Trophoblast cell (in vitro differentiated cells and primary cell): ENCODE data around the gene FAM227A.
A peak's percentile ranks its signal among the peaks of the same experiment; 100 is the strongest.
"Not testable (repeated sequence)": the region's sequence is repeated elsewhere in the genome, so short reads cannot be mapped to it uniquely, and the experiment has no call there.

Experiments
- DNase-seq, 2 donors: peaks; one replicate each; pipeline ENCODE4 v3.0.0-alpha.2; 2016
- H2AFZ ChIP-seq: 2 replicates; pipeline ENCODE4 v1.6.1; 2013; ENCODE audit warnings: low read length, moderate library complexity, mild to moderate bottlenecking; ENCODE audit not compliant: insufficient read depth, poor library complexity
- H2AK5ac ChIP-seq: 2 replicates; pipeline ENCODE4 v1.6.1; 2013; ENCODE audit warnings: mild to moderate bottlenecking, low read length
- H2BK120ac ChIP-seq: 2 replicates; pipeline ENCODE4 v1.6.1; 2013; ENCODE audit warnings: low read length, mild to moderate bottlenecking, moderate library complexity; ENCODE audit not compliant: insufficient read depth, poor library complexity
- H2BK12ac ChIP-seq: 2 replicates; pipeline ENCODE4 v1.6.1; 2013; ENCODE audit warnings: mild to moderate bottlenecking, low read length, moderate library complexity
- H2BK5ac ChIP-seq: 2 replicates; pipeline ENCODE4 v1.6.1; 2013; ENCODE audit warnings: low read length, low read depth, moderate library complexity, mild to moderate bottlenecking; ENCODE audit not compliant: poor library complexity
- H3K14ac ChIP-seq: 2 replicates; pipeline ENCODE4 v1.6.1; 2013; ENCODE audit warnings: mild to moderate bottlenecking, low read length
- H3K18ac ChIP-seq: 2 replicates; pipeline ENCODE4 v1.6.1; 2013; ENCODE audit warnings: mild to moderate bottlenecking, low read length
- H3K23ac ChIP-seq: 2 replicates; pipeline ENCODE4 v1.6.1; 2013; ENCODE audit warnings: low read length
- H3K27ac ChIP-seq: 2 replicates; pipeline ENCODE4 v1.5.1; 2013; ENCODE audit warnings: low read depth, mild to moderate bottlenecking, inconsistent platforms, low read length, moderate library complexity
- H3K27me3 ChIP-seq: 2 replicates; pipeline ENCODE4 v1.6.1; 2013; ENCODE audit warnings: inconsistent platforms, mild to moderate bottlenecking, low read length, moderate library complexity; ENCODE audit not compliant: insufficient read depth
- H3K36me3 ChIP-seq, 2 experiments: 1 replicate in 1 of 2; 2 replicates in 1 of 2; pipeline ENCODE4 v1.6.1; 2013; ENCODE audit warnings: low read length in 2 of 2, mild to moderate bottlenecking in 2 of 2, moderate library complexity in 1 of 2; ENCODE audit not compliant: insufficient read depth in 2 of 2, control insufficient read depth in 1 of 2
- H3K4ac ChIP-seq: 2 replicates; pipeline ENCODE4 v1.6.1; 2013; ENCODE audit warnings: low read depth, mild to moderate bottlenecking, low read length, moderate library complexity
- H3K4me1 ChIP-seq, 2 experiments: 1 replicate in 1 of 2; 2 replicates in 1 of 2; pipeline ENCODE4 v1.6.1; 2013; ENCODE audit warnings: low read length in 2 of 2, mild to moderate bottlenecking in 2 of 2, moderate library complexity in 1 of 2; ENCODE audit not compliant: insufficient read depth in 2 of 2, control insufficient read depth in 1 of 2
- H3K4me2 ChIP-seq: 2 replicates; pipeline ENCODE4 v1.6.1; 2013; ENCODE audit warnings: inconsistent platforms, mild to moderate bottlenecking, low read length, moderate library complexity
- H3K4me3 ChIP-seq: 2 replicates; pipeline ENCODE4 v1.5.1; 2013; ENCODE audit warnings: mild to moderate bottlenecking, low read depth, low read length, inconsistent platforms
- H3K79me1 ChIP-seq: one replicate; pipeline ENCODE4 v1.6.1; 2013; ENCODE audit warnings: low read length
- H3K79me2 ChIP-seq: 2 replicates; pipeline ENCODE4 v1.6.1; 2013; ENCODE audit warnings: low read length, mild to moderate bottlenecking; ENCODE audit not compliant: control insufficient read depth, insufficient read depth, poor library complexity
- H3K9ac ChIP-seq: 2 replicates; pipeline ENCODE4 v1.6.1; 2013; ENCODE audit warnings: mild to moderate bottlenecking, low read length
- H3K9me3 ChIP-seq: 2 replicates; pipeline ENCODE4 v1.6.1; 2013; ENCODE audit warnings: low read depth, mild to moderate bottlenecking, control low read depth, inconsistent platforms, low read length; ENCODE audit not compliant: insufficient read depth
- H4K12ac ChIP-seq: 2 replicates; pipeline ENCODE4 v1.6.1; 2013; ENCODE audit warnings: low read depth, mild to moderate bottlenecking, low read length, moderate library complexity
- H4K8ac ChIP-seq: 2 replicates; pipeline ENCODE4 v1.6.1; 2013; ENCODE audit warnings: low read depth, mild to moderate bottlenecking, low read length, moderate library complexity
- H4K91ac ChIP-seq: one replicate; pipeline ENCODE4 v1.6.1; 2013; ENCODE audit warnings: low read depth, mild to moderate bottlenecking, low read length, moderate library complexity
- WGBS: extraction: QIAGEN DNeasy Blood & Tissue Kit; methylation state at CpG from one replicate; pipeline ENCODE4 v1.1.7; 2013; ENCODE audit warnings: missing lambda C conversion rate; ENCODE audit not compliant: insufficient read length, insufficient coverage; ENCODE audit errors: extremely low coverage; 5-methylcytosine and 5-hydroxymethylcytosine counted together

Gene FAM227A

GRCh38 chr22:38615064-38615405, 41.2 kb downstream of the FAM227A start:
- DNase-seq, H3K4me3 ChIP-seq, H4K8ac ChIP-seq, H3K14ac ChIP-seq, H3K36me3 ChIP-seq, H3K9ac ChIP-seq, H2BK12ac ChIP-seq, H3K9me3 ChIP-seq, H2BK120ac ChIP-seq, H3K27me3 ChIP-seq, H3K4me1 ChIP-seq, H3K4ac ChIP-seq, H4K91ac ChIP-seq, H4K12ac ChIP-seq, H3K79me1 ChIP-seq, H3K27ac ChIP-seq, H3K79me2 ChIP-seq, H2AFZ ChIP-seq, H2AK5ac ChIP-seq, H3K23ac ChIP-seq, H3K18ac ChIP-seq, H2BK5ac ChIP-seq, H3K4me2 ChIP-seq: not testable (repeated sequence)
- WGBS = no CpG with 5 or more reads among the region's 9 CpGs

- no peak overlapping the region for H4K12ac ChIP-seq
- H3K79me2 ChIP-seq = no peaks in the 10 kb centered on the region
- H4K91ac ChIP-seq = no peak overlapping the region
- H3K79me1 ChIP-seq = no peaks in the 10 kb centered on the region
- no peak overlapping the region for H2AFZ ChIP-seq
- H3K18ac ChIP-seq = no peak overlapping the region
- H3K4me3 ChIP-seq = no peak overlapping the region
- no peak overlapping the region for H2BK120ac ChIP-seq
- no peak overlapping the region for H2BK12ac ChIP-seq
- no peaks in the 10 kb centered on the region for H3K9me3 ChIP-seq
- no peaks in the 10 kb centered on the region for H3K27me3 ChIP-seq
- no CpG with 5 or more reads among the region's 4 CpGs for WGBS
- no peak overlapping the region for H3K27ac ChIP-seq
- no peaks in the 10 kb centered on the region for H3K36me3 ChIP-seq
- no peak overlapping the region for H4K8ac ChIP-seq
- no peak overlapping the region for H3K4me2 ChIP-seq
- no peak overlapping the region for H2AK5ac ChIP-seq
- H3K9ac ChIP-seq = no peak overlapping the region
- H3K14ac ChIP-seq = no peak overlapping the region
- H3K23ac ChIP-seq = no peak overlapping the region
- peak in 1 of 2 donors; percentile 17 for DNase-seq
- H3K4me1 ChIP-seq = no peaks in the 10 kb centered on the region
- H3K4ac ChIP-seq = no peak overlapping the region
- H2BK5ac ChIP-seq = no peak overlapping the region
Observed at GRCh38 chr22:38614332-38615063, 41.7 kb downstream of the FAM227A start.

- H3K14ac ChIP-seq = no peak overlapping the region
- H3K27me3 ChIP-seq = no peaks in the 10 kb centered on the region
- no peak overlapping the region for H4K12ac ChIP-seq
- no peak overlapping the region for H3K4me3 ChIP-seq
- H3K9ac ChIP-seq = no peak overlapping the region
- H2BK120ac ChIP-seq = no peak overlapping the region
- H3K4me1 ChIP-seq = no peaks in the 10 kb centered on the region
- no peak overlapping the region for H2BK5ac ChIP-seq
- no peak overlapping the region for H4K8ac ChIP-seq
- no peak overlapping the region for H4K91ac ChIP-seq
- no peak overlapping the region for H3K4me2 ChIP-seq
- no peak overlapping the region for H2AFZ ChIP-seq
- no peak overlapping the region for H3K18ac ChIP-seq
- no peaks in the 10 kb centered on the region for H3K79me1 ChIP-seq
- no peak overlapping the region for H2AK5ac ChIP-seq
- no peak overlapping the region for H3K27ac ChIP-seq
- no peaks in the 10 kb centered on the region for H3K36me3 ChIP-seq
- H3K4ac ChIP-seq = no peak overlapping the region
- WGBS = no CpG with 5 or more reads among the region's 4 CpGs
- H3K23ac ChIP-seq = no peak overlapping the region
- H3K79me2 ChIP-seq = no peaks in the 10 kb centered on the region
- no peaks in the 10 kb centered on the region for H3K9me3 ChIP-seq
- DNase-seq = no peak
- no peak overlapping the region for H2BK12ac ChIP-seq
Observed at GRCh38 chr22:38613588-38613987, 42.6 kb downstream of the FAM227A start.

GRCh38 chr22:38612217-38613006, 43.8 kb downstream of the FAM227A start:
- DNase-seq = peak in 1 of 2 donors; percentile 62
- H3K23ac ChIP-seq = no peak overlapping the region
- no CpG with 5 or more reads among the region's 5 CpGs for WGBS

More at GRCh38 chr22:38612217-38613006, 43.8 kb downstream of the FAM227A start:
- Histone ChIP-seq H3K36me3 (no peaks in the 10 kb centered on the region), H3K79me1 (no peaks in the 10 kb centered on the region), H3K27me3 (no peaks in the 10 kb centered on the region), H3K9me3 (no peaks in the 10 kb centered on the region), H3K79me2 (no peaks in the 10 kb centered on the region), H3K4ac (no peak overlapping the region), H2BK5ac (no peak overlapping the region), H4K12ac (no peak overlapping the region), H2BK12ac (no peak overlapping the region), H2BK120ac (no peak overlapping the region), H2AK5ac (no peak overlapping the region), H4K91ac (no peak overlapping the region), H3K14ac (no peak overlapping the region), H3K4me2 (no peak overlapping the region), H3K4me1 (no peaks in the 10 kb centered on the region), H3K27ac (no peak overlapping the region), H2AFZ (no peak overlapping the region), H3K4me3 (no peak overlapping the region), H3K9ac (no peak overlapping the region), H3K18ac (no peak overlapping the region), H4K8ac (no peak overlapping the region)
